GM23338 (cell line): Measurements from ENCODE around the gene MRPL32. TPM values are rescaled to one million over a fixed set of nuclear protein-coding genes. Genes with fewer than 3 reads are reported as not detected.

Experiments used
- ATAC-seq: fragments of 200-7000 bp; cut with Tn5 transposase; 3 replicates; pipeline ENCODE4 v1.9.1; 2020
- DNase-seq: peaks from one replicate; pipeline ENCODE4 v3.0.0-alpha.2; 2015; ENCODE audit warnings: low spot score
- H2AFZ ChIP-seq: fragments of 200-600 bp; sonication (generic); 2 replicates; pipeline ENCODE4 v1.8.0; 2016; ENCODE audit warnings: antibody characterized with exemption, mild to moderate bottlenecking, moderate library complexity
- H3F3A ChIP-seq: fragments of 200-600 bp; sonication (generic); replicated peaks from 2 replicates; pipeline ENCODE4 v1.8.0; 2017; ENCODE audit warnings: antibody characterized with exemption, mixed run types, low read depth
- H3K27ac ChIP-seq: fragments of 200-600 bp; sonication (generic); 2 replicates; pipeline ENCODE4 v1.6.1; 2016; ENCODE audit warnings: low read depth
- H3K27me3 ChIP-seq: fragments of 200-600 bp; sonication (generic); 2 replicates; pipeline ENCODE4 v1.8.0; 2016; ENCODE audit warnings: mild to moderate bottlenecking, mixed run types, moderate library complexity; ENCODE audit not compliant: insufficient read depth
- H3K36me3 ChIP-seq: fragments of 200-600 bp; sonication (generic); 2 replicates; pipeline ENCODE4 v1.8.0; 2016; ENCODE audit warnings: mild to moderate bottlenecking; ENCODE audit not compliant: insufficient read depth
- H3K4me1 ChIP-seq: fragments of 200-600 bp; sonication (generic); 2 replicates; pipeline ENCODE4 v1.8.0; 2016; ENCODE audit warnings: mild to moderate bottlenecking, moderate library complexity; ENCODE audit not compliant: insufficient read depth
- H3K4me2 ChIP-seq: fragments of 200-600 bp; sonication (generic); 2 replicates; pipeline ENCODE4 v1.7.1; 2017; ENCODE audit warnings: mixed run types
- H3K4me3 ChIP-seq: fragments of 200-600 bp; sonication (generic); 2 replicates; pipeline ENCODE4 v1.6.1; 2016; ENCODE audit warnings: mixed run types
- H3K79me2 ChIP-seq: fragments of 200-600 bp; sonication (generic); replicated peaks from 2 replicates; pipeline ENCODE4 v1.8.0; 2017; ENCODE audit warnings: mild to moderate bottlenecking; ENCODE audit not compliant: insufficient read depth
- H3K9me2 ChIP-seq: fragments of 200-600 bp; sonication (generic); 2 replicates; pipeline ENCODE4 v1.8.0; 2017; ENCODE audit not compliant: insufficient read depth
- H4K20me1 ChIP-seq: fragments of 200-600 bp; sonication (generic); replicated peaks from 2 replicates; pipeline ENCODE4 v1.8.0; 2017; ENCODE audit warnings: mild to moderate bottlenecking; ENCODE audit not compliant: insufficient read depth
- H3K27ac Mint-ChIP-seq: 2 replicates; pipeline ENCODE4 v1.8.0; 2020; ENCODE audit warnings: inconsistent platforms, mild to moderate bottlenecking, moderate library complexity, mixed read lengths
- H3K27me3 Mint-ChIP-seq: 3 replicates; pipeline ENCODE4 v1.8.0; 2022; ENCODE audit warnings: low read depth, mild to moderate bottlenecking, moderate library complexity, mixed read lengths, inconsistent platforms; ENCODE audit not compliant: insufficient read depth, poor library complexity
- H3K36me3 Mint-ChIP-seq: 3 replicates; pipeline ENCODE4 v1.8.0; 2021; ENCODE audit warnings: low read depth, mild to moderate bottlenecking, inconsistent platforms, moderate library complexity, mixed read lengths
- H3K4me1 Mint-ChIP-seq: 3 replicates; pipeline ENCODE4 v1.8.0; 2020; ENCODE audit warnings: mild to moderate bottlenecking, inconsistent platforms, mixed read lengths
- H3K4me3 Mint-ChIP-seq: 3 replicates; pipeline ENCODE4 v1.8.0; 2021; ENCODE audit warnings: moderate library complexity, mild to moderate bottlenecking, inconsistent platforms, mixed read lengths
- H3K9me3 Mint-ChIP-seq: 3 replicates; pipeline ENCODE4 v1.8.0; 2020; ENCODE audit warnings: moderate library complexity, mild to moderate bottlenecking, inconsistent platforms, mixed read lengths
- CREB1 ChIP-seq: fragments of 250-450 bp; sonication (Bioruptor Pico); IDR thresholded peaks from 2 replicates; pipeline ENCODE4 v1.5.0; 2020; ENCODE audit warnings: low read depth, mild to moderate bottlenecking, moderate library complexity
- EZH2 ChIP-seq: fragments of 200-600 bp; sonication (generic); IDR thresholded peaks from one replicate; pipeline ENCODE4 v1.8.0; 2017; ENCODE audit warnings: antibody characterized with exemption, mild to moderate bottlenecking, low read depth; ENCODE audit not compliant: unreplicated experiment
- JUNB ChIP-seq: IDR thresholded peaks from one replicate; pipeline ENCODE4 v1.6.1; 2016; ENCODE audit warnings: antibody characterized with exemption; ENCODE audit not compliant: unreplicated experiment
- NANOG ChIP-seq: IDR thresholded peaks from 2 replicates; pipeline ENCODE4 v1.6.1; 2016; ENCODE audit warnings: antibody characterized with exemption, borderline replicate concordance
- POLR2AphosphoS5 ChIP-seq: IDR thresholded peaks from 2 replicates; pipeline ENCODE4 v1.6.1; 2016; ENCODE audit warnings: antibody characterized with exemption, low read depth
- STAT1 ChIP-seq: IDR thresholded peaks from one replicate; pipeline ENCODE4 v1.6.1; 2016; ENCODE audit warnings: antibody characterized with exemption; ENCODE audit not compliant: unreplicated experiment
- ZNF114 ChIP-seq: fragments of 250-450 bp; sonication (Bioruptor Pico); IDR thresholded peaks from 2 replicates; pipeline ENCODE4 v1.5.0; 2020; ENCODE audit warnings: mild to moderate bottlenecking, moderate library complexity
- ZNF331 ChIP-seq: fragments of 250-450 bp; sonication (Bioruptor Pico); IDR thresholded peaks from 2 replicates; pipeline ENCODE4 v1.5.0; 2020; ENCODE audit warnings: low read depth, mild to moderate bottlenecking, moderate library complexity
- polyA plus RNA-seq: library from polyadenylated mRNA; unstranded; fragments of >200 nt; fragmentation: Nextera tagmentation; extraction: Ambion mirVana; gene quantifications from 2 replicates; pipeline ENCODE4 v1.2.1, GENCODE V29; 2016
- total RNA-seq: library from RNA; depleted of rRNA; stranded (reverse); fragments of >200 nt; shearing (Covaris generic); gene quantifications from 2 replicates; pipeline ENCODE4 v1.2.3, GENCODE V29; 2014
- TF ChIP-seq, protein P1 (sequence below), 2 experiments: fragments of 200-600 bp in 1 of 2; sonication (generic) in 1 of 2; conservative IDR thresholded peaks; 2 replicates each; pipeline versions ENCODE4 v1.5.1 to v1.6.1; 2016 to 2017; ENCODE audit warnings: antibody characterized with exemption in 2 of 2, low read depth in 2 of 2, mild to moderate bottlenecking in 2 of 2, moderate library complexity in 1 of 2
- TF ChIP-seq, protein P2 (sequence below): fragments of 250-450 bp; sonication (Bioruptor Pico); IDR thresholded peaks from 2 replicates; pipeline ENCODE4 v1.5.0; 2020; ENCODE audit warnings: mild to moderate bottlenecking, moderate library complexity
- TF ChIP-seq, protein P3 (sequence below): IDR thresholded peaks from 2 replicates; pipeline ENCODE4 v1.6.1; 2016; ENCODE audit warnings: antibody characterized with exemption

The MRPL32 gene
- total and polyA plus RNA-seq, 2 experiments from 2014 or later = 93.4 to 303 TPM

GRCh38 chr7:42953994-42954393 lies 21.8 kb downstream of the MRPL32 start:
- no peaks in the 10 kb centered on the region for H4K20me1 ChIP-seq
- Mint-ChIP-seq H3K27me3 (no peaks in the 10 kb centered on the region), H3K4me1 (no peaks in the 10 kb centered on the region), H3K9me3 (peaks cover 24% of the 10 kb centered on the region), H3K27ac (no peak overlapping the region), H3K4me3 (no peak overlapping the region), H3K36me3 (peaks cover 10% of the 10 kb centered on the region; the same call in 2 of the 3 replicates)
- peaks cover 4% of the 10 kb centered on the region for H3K36me3 ChIP-seq
- no peaks in the 10 kb centered on the region for H3F3A ChIP-seq
- H2AFZ ChIP-seq = no peak overlapping the region
- H3K4me2 ChIP-seq = no peak overlapping the region
- no peak for DNase-seq
- 0 out of 2 replicates have a peak, but pooled peaks cover 6% of the 10 kb centered on the region for H3K9me2 ChIP-seq
- H3K27ac ChIP-seq = no peak overlapping the region
- no peaks in the 10 kb centered on the region for H3K27me3 ChIP-seq
- no peaks in the 10 kb centered on the region for H3K79me2 ChIP-seq
- H3K4me1 ChIP-seq = no peaks in the 10 kb centered on the region
- ATAC-seq = no peak
- TF ChIP-seq POLR2AphosphoS5 = no peak
- TF ChIP-seq STAT1 = no peak
- TF ChIP-seq, protein P1, sequence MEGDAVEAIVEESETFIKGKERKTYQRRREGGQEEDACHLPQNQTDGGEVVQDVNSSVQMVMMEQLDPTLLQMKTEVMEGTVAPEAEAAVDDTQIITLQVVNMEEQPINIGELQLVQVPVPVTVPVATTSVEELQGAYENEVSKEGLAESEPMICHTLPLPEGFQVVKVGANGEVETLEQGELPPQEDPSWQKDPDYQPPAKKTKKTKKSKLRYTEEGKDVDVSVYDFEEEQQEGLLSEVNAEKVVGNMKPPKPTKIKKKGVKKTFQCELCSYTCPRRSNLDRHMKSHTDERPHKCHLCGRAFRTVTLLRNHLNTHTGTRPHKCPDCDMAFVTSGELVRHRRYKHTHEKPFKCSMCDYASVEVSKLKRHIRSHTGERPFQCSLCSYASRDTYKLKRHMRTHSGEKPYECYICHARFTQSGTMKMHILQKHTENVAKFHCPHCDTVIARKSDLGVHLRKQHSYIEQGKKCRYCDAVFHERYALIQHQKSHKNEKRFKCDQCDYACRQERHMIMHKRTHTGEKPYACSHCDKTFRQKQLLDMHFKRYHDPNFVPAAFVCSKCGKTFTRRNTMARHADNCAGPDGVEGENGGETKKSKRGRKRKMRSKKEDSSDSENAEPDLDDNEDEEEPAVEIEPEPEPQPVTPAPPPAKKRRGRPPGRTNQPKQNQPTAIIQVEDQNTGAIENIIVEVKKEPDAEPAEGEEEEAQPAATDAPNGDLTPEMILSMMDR (conservative IDR thresholded peaks at IDR 0.05; ENCODE audit: low read depth in 2 of 2) = no peak
- TF ChIP-seq, protein P2, sequence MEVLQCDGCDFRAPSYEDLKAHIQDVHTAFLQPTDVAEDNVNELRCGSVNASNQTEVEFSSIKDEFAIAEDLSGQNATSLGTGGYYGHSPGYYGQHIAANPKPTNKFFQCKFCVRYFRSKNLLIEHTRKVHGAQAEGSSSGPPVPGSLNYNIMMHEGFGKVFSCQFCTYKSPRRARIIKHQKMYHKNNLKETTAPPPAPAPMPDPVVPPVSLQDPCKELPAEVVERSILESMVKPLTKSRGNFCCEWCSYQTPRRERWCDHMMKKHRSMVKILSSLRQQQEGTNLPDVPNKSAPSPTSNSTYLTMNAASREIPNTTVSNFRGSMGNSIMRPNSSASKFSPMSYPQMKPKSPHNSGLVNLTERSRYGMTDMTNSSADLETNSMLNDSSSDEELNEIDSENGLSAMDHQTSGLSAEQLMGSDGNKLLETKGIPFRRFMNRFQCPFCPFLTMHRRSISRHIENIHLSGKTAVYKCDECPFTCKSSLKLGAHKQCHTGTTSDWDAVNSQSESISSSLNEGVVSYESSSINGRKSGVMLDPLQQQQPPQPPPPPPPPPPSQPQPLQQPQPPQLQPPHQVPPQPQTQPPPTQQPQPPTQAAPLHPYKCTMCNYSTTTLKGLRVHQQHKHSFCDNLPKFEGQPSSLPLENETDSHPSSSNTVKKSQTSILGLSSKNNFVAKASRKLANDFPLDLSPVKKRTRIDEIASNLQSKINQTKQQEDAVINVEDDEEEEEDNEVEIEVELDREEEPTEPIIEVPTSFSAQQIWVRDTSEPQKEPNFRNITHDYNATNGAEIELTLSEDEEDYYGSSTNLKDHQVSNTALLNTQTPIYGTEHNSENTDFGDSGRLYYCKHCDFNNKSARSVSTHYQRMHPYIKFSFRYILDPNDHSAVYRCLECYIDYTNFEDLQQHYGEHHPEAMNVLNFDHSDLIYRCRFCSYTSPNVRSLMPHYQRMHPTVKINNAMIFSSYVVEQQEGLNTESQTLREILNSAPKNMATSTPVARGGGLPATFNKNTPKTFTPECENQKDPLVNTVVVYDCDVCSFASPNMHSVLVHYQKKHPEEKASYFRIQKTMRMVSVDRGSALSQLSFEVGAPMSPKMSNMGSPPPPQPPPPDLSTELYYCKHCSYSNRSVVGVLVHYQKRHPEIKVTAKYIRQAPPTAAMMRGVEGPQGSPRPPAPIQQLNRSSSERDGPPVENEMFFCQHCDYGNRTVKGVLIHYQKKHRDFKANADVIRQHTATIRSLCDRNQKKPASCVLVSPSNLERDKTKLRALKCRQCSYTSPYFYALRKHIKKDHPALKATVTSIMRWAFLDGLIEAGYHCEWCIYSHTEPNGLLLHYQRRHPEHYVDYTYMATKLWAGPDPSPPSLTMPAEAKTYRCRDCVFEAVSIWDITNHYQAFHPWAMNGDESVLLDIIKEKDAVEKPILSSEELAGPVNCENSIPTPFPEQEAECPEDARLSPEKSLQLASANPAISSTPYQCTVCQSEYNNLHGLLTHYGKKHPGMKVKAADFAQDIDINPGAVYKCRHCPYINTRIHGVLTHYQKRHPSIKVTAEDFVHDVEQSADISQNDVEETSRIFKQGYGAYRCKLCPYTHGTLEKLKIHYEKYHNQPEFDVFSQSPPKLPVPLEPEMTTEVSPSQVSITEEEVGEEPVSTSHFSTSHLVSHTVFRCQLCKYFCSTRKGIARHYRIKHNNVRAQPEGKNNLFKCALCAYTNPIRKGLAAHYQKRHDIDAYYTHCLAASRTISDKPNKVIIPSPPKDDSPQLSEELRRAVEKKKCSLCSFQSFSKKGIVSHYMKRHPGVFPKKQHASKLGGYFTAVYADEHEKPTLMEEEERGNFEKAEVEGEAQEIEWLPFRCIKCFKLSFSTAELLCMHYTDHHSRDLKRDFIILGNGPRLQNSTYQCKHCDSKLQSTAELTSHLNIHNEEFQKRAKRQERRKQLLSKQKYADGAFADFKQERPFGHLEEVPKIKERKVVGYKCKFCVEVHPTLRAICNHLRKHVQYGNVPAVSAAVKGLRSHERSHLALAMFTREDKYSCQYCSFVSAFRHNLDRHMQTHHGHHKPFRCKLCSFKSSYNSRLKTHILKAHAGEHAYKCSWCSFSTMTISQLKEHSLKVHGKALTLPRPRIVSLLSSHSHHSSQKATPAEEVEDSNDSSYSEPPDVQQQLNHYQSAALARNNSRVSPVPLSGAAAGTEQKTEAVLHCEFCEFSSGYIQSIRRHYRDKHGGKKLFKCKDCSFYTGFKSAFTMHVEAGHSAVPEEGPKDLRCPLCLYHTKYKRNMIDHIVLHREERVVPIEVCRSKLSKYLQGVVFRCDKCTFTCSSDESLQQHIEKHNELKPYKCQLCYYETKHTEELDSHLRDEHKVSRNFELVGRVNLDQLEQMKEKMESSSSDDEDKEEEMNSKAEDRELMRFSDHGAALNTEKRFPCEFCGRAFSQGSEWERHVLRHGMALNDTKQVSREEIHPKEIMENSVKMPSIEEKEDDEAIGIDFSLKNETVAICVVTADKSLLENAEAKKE (CRISPR knock-in tag) = no peak
- H3K4me3 ChIP-seq = no peak overlapping the region

DNA sequence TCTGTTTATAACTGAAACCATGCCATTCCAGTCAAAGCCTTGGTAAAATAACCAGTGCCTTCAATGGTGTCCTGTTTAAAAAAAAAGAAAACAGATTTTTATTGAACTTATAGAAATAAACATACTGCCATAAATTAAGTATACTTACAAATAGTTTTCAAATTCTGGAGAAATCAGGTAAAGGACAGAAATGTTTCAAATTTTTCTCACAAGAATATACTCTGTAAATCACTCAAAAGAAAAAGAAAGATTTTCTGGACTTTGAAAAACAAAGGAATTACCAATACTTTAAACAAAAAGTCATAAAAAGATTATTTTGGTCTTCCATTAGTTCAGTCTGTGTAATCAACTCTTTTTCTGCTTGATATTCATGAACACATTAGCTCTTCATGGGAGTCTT lies 23.9 kb downstream of the MRPL32 start:
- Histone ChIP-seq H3K27me3 (no peaks in the 10 kb centered on the region), H3F3A (no peaks in the 10 kb centered on the region), H3K4me3 (no peak overlapping the region), H3K4me2 (no peak overlapping the region), H4K20me1 (no peaks in the 10 kb centered on the region), H3K4me1 (no peaks in the 10 kb centered on the region), H3K9me2 (0 out of 2 replicates have a peak, but pooled peaks cover 6% of the 10 kb centered on the region), H3K36me3 (peaks cover 4% of the 10 kb centered on the region), H3K27ac (no peak overlapping the region), H3K79me2 (no peaks in the 10 kb centered on the region), H2AFZ (no peak overlapping the region)
- H3K9me3 Mint-ChIP-seq = peaks cover 40% of the 10 kb centered on the region
- no peak overlapping the region for H3K27ac Mint-ChIP-seq
- H3K36me3 Mint-ChIP-seq = peaks cover 20% of the 10 kb centered on the region; the same call in 2 of the 3 replicates
- no peak overlapping the region for H3K4me3 Mint-ChIP-seq
- TF ChIP-seq JUNB = no peak
- TF ChIP-seq NANOG = no peak
- TF ChIP-seq STAT1 = no peak
- no peak for TF ChIP-seq ZNF331 (CRISPR knock-in tag)
- TF ChIP-seq ZNF114 (CRISPR knock-in tag) = no peak
- TF ChIP-seq, protein P3, sequence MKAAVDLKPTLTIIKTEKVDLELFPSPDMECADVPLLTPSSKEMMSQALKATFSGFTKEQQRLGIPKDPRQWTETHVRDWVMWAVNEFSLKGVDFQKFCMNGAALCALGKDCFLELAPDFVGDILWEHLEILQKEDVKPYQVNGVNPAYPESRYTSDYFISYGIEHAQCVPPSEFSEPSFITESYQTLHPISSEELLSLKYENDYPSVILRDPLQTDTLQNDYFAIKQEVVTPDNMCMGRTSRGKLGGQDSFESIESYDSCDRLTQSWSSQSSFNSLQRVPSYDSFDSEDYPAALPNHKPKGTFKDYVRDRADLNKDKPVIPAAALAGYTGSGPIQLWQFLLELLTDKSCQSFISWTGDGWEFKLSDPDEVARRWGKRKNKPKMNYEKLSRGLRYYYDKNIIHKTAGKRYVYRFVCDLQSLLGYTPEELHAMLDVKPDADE = no peak
- no peak for TF ChIP-seq EZH2
- no peak for TF ChIP-seq CREB1 (CRISPR knock-in tag)
- TF ChIP-seq POLR2AphosphoS5 = no peak
- ATAC-seq (no peak), DNase-seq (no peak)
- H3K4me1 Mint-ChIP-seq = no peaks in the 10 kb centered on the region
- no peaks in the 10 kb centered on the region for H3K27me3 Mint-ChIP-seq
